ENCODE measurements around the gene SH3D21.

Gene SH3D21

GRCh38 chr1:36322786-36323635 lies 16.8 kb downstream of the SH3D21 start:
- peaks cover 11% of the 10 kb centered on the region for H3K36me3 Mint-ChIP-seq (ENCODE audit: low read depth)
- no peak for TF ChIP-seq CTCF (IDR thresholded peaks at IDR 0.05; ENCODE audit: unreplicated experiment in 3 of 3)
- no peaks in the 10 kb centered on the region for H3K9me3 Mint-ChIP-seq
- H3K4me3 Mint-ChIP-seq: peak overlapping the region; percentile 81 to 86 (median 86)
- H3K27me3 Mint-ChIP-seq (ENCODE audit: low read depth): no peaks in the 10 kb centered on the region
- H3K27ac Mint-ChIP-seq: peak overlapping the region; percentile 88 to 99 (median 94)
- peaks cover 51% of the 10 kb centered on the region for H3K4me1 Mint-ChIP-seq

- Mint-ChIP-seq H3K4me3 (peak within 1 kb of the TSS; percentile 90 to 93 (median 91)), H3K36me3 (ENCODE audit: low read depth) (peaks cover 8% of the 10 kb centered on the region), H3K4me1 (peaks cover 55% of the 10 kb centered on the region), H3K27me3 (ENCODE audit: low read depth) (no peaks in the 10 kb centered on the region), H3K27ac (peak within 1 kb of the TSS; percentile 99), H3K9me3 (no peaks in the 10 kb centered on the region)
- no peak for TF ChIP-seq CTCF (IDR thresholded peaks at IDR 0.05; ENCODE audit: unreplicated experiment in 3 of 3)
Observed at GRCh38 chr1:36323636-36324352, 17.6 kb downstream of the SH3D21 start, which contains the start of gene EVA1B. Gene EVA1B, minus strand, starts transcription at chr1:36323645. Its CDS starts 608 bp downstream, at chr1:36323037.

- no peaks in the 10 kb centered on the region for H3K9me3 Mint-ChIP-seq
- H3K27me3 Mint-ChIP-seq (ENCODE audit: low read depth): no peaks in the 10 kb centered on the region
- TF ChIP-seq CTCF (IDR thresholded peaks at IDR 0.05; ENCODE audit: unreplicated experiment in 3 of 3): no peak
- H3K4me1 Mint-ChIP-seq: peaks cover 57% of the 10 kb centered on the region
- H3K27ac Mint-ChIP-seq: peak overlapping the region; percentile 99
- peaks cover 8% of the 10 kb centered on the region for H3K36me3 Mint-ChIP-seq (ENCODE audit: low read depth)
- H3K4me3 Mint-ChIP-seq: peak overlapping the region; percentile 90 to 93 (median 91)
Observed at GRCh38 chr1:36324353-36324703, 18.2 kb downstream of the SH3D21 start.

- Mint-ChIP-seq H3K4me1 (peaks cover 49% of the 10 kb centered on the region), H3K27me3 (ENCODE audit: low read depth) (no peaks in the 10 kb centered on the region), H3K36me3 (ENCODE audit: low read depth) (peaks cover 10% of the 10 kb centered on the region), H3K9me3 (no peaks in the 10 kb centered on the region), H3K4me3 (peak overlapping the region in 2 of 3 experiments; percentile 6 to 27), H3K27ac (peak overlapping the region; percentile 99)
- TF ChIP-seq CTCF (IDR thresholded peaks at IDR 0.05; ENCODE audit: unreplicated experiment in 3 of 3): no peak
Observed at GRCh38 chr1:36326499-36326898, 20.3 kb downstream of the SH3D21 start.

- TF ChIP-seq CTCF (IDR thresholded peaks at IDR 0.05; ENCODE audit: unreplicated experiment in 3 of 3): no peak
- H3K27ac Mint-ChIP-seq: peak overlapping the region; percentile 99
- peaks cover 45% of the 10 kb centered on the region for H3K4me1 Mint-ChIP-seq
- H3K36me3 Mint-ChIP-seq (ENCODE audit: low read depth): peaks cover 11% of the 10 kb centered on the region
- no peaks in the 10 kb centered on the region for H3K9me3 Mint-ChIP-seq
- peak overlapping the region; percentile 5 to 41 (median 36) for H3K4me3 Mint-ChIP-seq
- H3K27me3 Mint-ChIP-seq (ENCODE audit: low read depth): no peaks in the 10 kb centered on the region
Observed at GRCh38 chr1:36327421-36328087, 21.4 kb downstream of the SH3D21 start.

Measured in nephron (organoid).